ENCODE measurements around the gene HOXD11. TPM values are rescaled to one million over a fixed set of nuclear protein-coding genes. Genes with fewer than 3 reads are reported as not detected.

Gene HOXD11
- total and polyA plus RNA-seq, 9 of the 15 experiments (the other 6 are each of a cell fraction or from before 2014, with no cell fraction given), result not detected

- Histone ChIP-seq H3K4me3 (no peak overlapping the region), H2AFZ (ENCODE audit: low read depth, low read length) (no peak overlapping the region), H3K27ac (ENCODE audit: extremely low read depth, low read depth, low read length) (no peak overlapping the region), H3K4me1 (replicated peaks in 1 of 2; ENCODE audit: control insufficient read depth in 2 of 2, insufficient read depth in 2 of 2, low read length in 2 of 2) (peaks cover 0 to 18% of the 10 kb centered on the region in 2 experiments; a peak in 1 of 5 replicates), H4K20me1 (replicated peaks; ENCODE audit: control insufficient read depth, insufficient read depth, low read length) (peaks cover 11% of the 10 kb centered on the region; the same call in 1 of the 2 replicates), H3K9ac (ENCODE audit: insufficient read depth in 1 of 2, low read depth in 2 of 2, low read length in 2 of 2) (no peak overlapping the region), H3K79me2 (ENCODE audit: control insufficient read depth, insufficient read depth, low read length) (no peaks in the 10 kb centered on the region), H3K4me2 (ENCODE audit: insufficient read depth, low read length) (no peak overlapping the region), H3K27me3 (ENCODE audit: control insufficient read depth in 2 of 2, insufficient read depth in 2 of 2, low read length in 2 of 2) (peaks cover 52 to 68% of the 10 kb centered on the region in 2 experiments), H3K9me3 (replicated peaks; ENCODE audit: control insufficient read depth, insufficient read depth, low read depth, low read length) (no peaks in the 10 kb centered on the region), H3K9me1 (ENCODE audit: control insufficient read depth, insufficient read depth, low read length) (no peaks in the 10 kb centered on the region), H3K36me3 (ENCODE audit: control insufficient read depth, insufficient read depth, low read length) (no peaks in the 10 kb centered on the region)
- intact Hi-C loops (cut with micrococcal nuclease), result no loop called here
- 4% methylated on average over 16 of the region's 17 CpGs for WGBS (ENCODE audit: insufficient coverage, low coverage, missing lambda C conversion rate)
- ChIA-PET POLR2A (interaction anchor here (0.7 kb wide), 1 partner anchor 415 kb away, joined by 5 read pairs; no protein-coding TSS in a partner anchor), CTCF (ENCODE audit: low intra/inter-chr PET ratio) (no interaction called here)
- in situ Hi-C loops (cut with MboI), result no loop called here
- DNase-seq (ENCODE audit: extremely low read depth in 1 of 4, low spot score in 3 of 4), result no peak
- FAIRE-seq, result no peak
- no peak for TF ChIP-seq HNRNPLL (IDR thresholded peaks at IDR 0.05; ENCODE audit: low read depth, low read length, poor library complexity, severe bottlenecking)
- peak; percentile 49 for TF ChIP-seq CBX2 (IDR thresholded peaks at IDR 0.05; ENCODE audit: insufficient read depth, low read length, poor library complexity, severe bottlenecking)
- 0 out of 2 replicates have a peak, but pooled peaks have one; percentile 3 for TF ChIP-seq RNF2 (IDR thresholded peaks at IDR 0.05)
- TF ChIP-seq MXI1 (IDR thresholded peaks at IDR 0.05; ENCODE audit: low read depth, low read length), result no peak
- TF ChIP-seq TBL1XR1 (IDR thresholded peaks at IDR 0.05; ENCODE audit: low read length in 2 of 2), result no peak
- no peak for ATAC-seq
- no TSS peak for BruUV-seq (replicated peaks)
These were observed 3.3 kb upstream of the HOXD11 start for GRCh38 chr2:176103742-176104315.

Data from K562 (cell line).